ENCODE measurements around the gene C2orf81.

GRCh38 chr2:74381751-74382150, 39.7 kb downstream of the C2orf81 start:
- no peak for TF ChIP-seq EZH2 (optimal IDR thresholded peaks at IDR 0.05; ENCODE audit: low read depth, low read length)
- TF ChIP-seq CTCF (IDR thresholded peaks at IDR 0.05; ENCODE audit: low read length) = no peak
- no peak for TF ChIP-seq EZH2phosphoT487 (IDR thresholded peaks at IDR 0.05; ENCODE audit: low read length)

Data from MM.1S (cell line).